Esophagus muscularis mucosa (tissue), 3 donors: ENCODE results near the gene STEAP4.

Source experiments
- POLR2A ChIP-seq: fragments of 450-650 bp; IDR thresholded peaks from one replicate; pipeline ENCODE4 v1.6.1; 2017; ENCODE audit warnings: antibody characterized with exemption, moderate library complexity, mild to moderate bottlenecking, low read depth
- TF ChIP-seq, protein P1 (sequence below), 3 experiments: fragments of 200-600 bp in 2 of 3; fragments of 450-650 bp in 1 of 3; sonication (generic) in 2 of 3; IDR thresholded peaks; one replicate each; pipeline ENCODE4 v1.5.1; 2017 to 2019; ENCODE audit warnings: antibody characterized with exemption in 3 of 3, mild to moderate bottlenecking in 2 of 3, moderate library complexity in 1 of 3

DNA sequence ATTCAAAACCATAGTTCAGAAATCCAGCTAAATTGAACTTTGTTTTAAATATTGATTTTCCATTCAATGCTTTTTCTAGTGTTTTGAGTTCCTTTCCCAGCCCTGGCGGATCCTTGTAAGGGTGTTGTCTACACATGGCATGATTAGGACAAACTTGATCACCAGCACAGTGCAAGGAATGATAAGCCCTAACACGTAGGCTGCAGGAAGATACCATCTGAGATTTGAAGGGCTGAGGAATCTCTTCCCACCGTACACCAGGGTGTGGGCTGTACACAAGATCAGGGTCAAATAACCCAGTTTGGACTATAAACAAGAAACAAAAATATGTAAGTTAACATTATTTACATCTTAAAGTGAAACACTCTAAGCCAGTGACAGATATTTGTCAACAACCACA lies 27.4 kb downstream of the STEAP4 start:
- TF ChIP-seq, protein P1, sequence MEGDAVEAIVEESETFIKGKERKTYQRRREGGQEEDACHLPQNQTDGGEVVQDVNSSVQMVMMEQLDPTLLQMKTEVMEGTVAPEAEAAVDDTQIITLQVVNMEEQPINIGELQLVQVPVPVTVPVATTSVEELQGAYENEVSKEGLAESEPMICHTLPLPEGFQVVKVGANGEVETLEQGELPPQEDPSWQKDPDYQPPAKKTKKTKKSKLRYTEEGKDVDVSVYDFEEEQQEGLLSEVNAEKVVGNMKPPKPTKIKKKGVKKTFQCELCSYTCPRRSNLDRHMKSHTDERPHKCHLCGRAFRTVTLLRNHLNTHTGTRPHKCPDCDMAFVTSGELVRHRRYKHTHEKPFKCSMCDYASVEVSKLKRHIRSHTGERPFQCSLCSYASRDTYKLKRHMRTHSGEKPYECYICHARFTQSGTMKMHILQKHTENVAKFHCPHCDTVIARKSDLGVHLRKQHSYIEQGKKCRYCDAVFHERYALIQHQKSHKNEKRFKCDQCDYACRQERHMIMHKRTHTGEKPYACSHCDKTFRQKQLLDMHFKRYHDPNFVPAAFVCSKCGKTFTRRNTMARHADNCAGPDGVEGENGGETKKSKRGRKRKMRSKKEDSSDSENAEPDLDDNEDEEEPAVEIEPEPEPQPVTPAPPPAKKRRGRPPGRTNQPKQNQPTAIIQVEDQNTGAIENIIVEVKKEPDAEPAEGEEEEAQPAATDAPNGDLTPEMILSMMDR (IDR thresholded peaks at IDR 0.05) = no peak
- TF ChIP-seq POLR2A = no peak
